HG03354 (cell line): ENCODE measurements around the gene ATP5PD.
"Not testable (repeated sequence)": the region's sequence is repeated elsewhere in the genome, so short reads cannot be mapped to it uniquely, and the experiment has no call there.

ENCODE experiments used
- ATAC-seq: cut with Tn5 transposase; IDR thresholded peaks from one replicate; pipeline ENCODE4 v1.9.1; 2021; ENCODE audit warnings: mild to moderate bottlenecking; ENCODE audit not compliant: unreplicated experiment, poor library complexity, severe bottlenecking

ATP5PD gene

GRCh38 chr17:75031972-75032719 lies 14.6 kb downstream of the ATP5PD start:
- no peak for ATAC-seq

DNA sequence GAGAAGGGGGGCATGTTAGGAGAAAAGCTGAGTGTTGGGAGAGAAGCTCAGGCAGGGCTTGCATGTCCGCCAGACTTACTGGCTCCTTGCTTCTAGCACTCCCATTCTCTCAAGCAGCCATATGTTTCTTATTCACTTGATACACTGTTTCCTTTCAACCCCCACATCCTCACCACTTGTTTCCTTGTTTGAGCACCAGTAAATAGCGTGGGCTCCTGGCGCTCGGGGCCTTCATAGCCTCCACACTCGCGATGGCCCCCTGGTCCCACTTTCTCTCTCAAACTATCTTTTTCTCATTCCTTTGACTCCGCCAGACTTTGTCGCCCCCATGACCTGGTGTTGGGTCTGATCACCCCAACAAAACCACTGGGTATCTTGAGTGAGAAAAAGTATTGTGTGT lies 16.6 kb downstream of the ATP5PD start:
- no peak for ATAC-seq

DNA sequence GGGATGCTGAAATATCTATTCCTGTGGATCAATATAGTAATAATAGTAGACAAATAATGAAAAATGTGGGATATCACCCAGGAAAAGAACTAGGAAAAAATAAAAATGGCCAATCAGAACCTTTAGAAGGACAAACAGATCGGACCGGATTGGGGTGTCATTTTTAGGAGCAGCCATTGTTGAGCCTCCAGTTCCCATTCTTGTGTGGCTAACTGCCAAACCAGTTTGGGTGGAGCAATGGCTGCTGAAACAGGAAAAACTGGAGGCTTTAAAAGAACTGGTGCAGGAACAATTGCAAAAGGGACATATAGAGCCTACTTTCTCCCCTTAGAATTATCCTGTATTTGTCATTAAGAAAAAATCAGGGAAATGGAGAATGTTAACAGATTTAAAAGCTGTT lies 20.1 kb downstream of the ATP5PD start:
- ATAC-seq = not testable (repeated sequence)

GRCh38 chr17:75025398-75025734 lies 21.4 kb downstream of the ATP5PD start:
- ATAC-seq = not testable (repeated sequence)

DNA sequence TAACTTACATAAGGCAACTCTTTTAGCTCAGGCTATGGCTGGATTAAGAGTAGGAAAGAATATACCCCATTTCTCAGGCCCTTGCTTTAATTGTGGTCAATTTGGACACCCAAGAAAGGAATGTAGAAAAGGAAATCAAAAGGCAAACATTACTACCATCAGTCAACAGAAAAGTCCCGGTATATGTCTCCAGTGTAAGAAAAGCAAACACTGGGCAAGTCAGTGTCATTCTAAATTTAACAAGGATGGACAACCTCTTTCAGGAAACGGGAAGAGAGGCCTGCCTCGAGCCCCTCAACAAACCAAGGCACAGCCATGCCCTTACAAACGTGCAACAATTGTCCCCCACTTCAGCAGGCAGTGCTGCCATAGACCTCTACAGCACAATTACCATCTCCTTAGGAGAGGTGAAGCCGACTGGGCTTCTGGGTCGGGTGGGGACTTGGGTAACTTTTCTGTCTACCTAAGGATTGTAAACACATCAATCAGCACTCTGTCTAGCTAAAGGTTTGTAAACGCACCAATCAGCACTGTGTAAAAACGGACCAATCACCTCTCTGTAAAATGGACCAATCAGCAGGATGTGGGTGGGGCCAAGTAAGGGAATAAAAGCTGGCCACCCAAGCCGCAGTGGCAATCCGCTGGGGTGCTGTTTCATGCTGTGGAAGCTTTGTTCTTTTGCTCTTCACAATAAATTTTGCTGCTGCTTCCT lies 21.9 kb downstream of the ATP5PD start:
- ATAC-seq = no peak

DNA sequence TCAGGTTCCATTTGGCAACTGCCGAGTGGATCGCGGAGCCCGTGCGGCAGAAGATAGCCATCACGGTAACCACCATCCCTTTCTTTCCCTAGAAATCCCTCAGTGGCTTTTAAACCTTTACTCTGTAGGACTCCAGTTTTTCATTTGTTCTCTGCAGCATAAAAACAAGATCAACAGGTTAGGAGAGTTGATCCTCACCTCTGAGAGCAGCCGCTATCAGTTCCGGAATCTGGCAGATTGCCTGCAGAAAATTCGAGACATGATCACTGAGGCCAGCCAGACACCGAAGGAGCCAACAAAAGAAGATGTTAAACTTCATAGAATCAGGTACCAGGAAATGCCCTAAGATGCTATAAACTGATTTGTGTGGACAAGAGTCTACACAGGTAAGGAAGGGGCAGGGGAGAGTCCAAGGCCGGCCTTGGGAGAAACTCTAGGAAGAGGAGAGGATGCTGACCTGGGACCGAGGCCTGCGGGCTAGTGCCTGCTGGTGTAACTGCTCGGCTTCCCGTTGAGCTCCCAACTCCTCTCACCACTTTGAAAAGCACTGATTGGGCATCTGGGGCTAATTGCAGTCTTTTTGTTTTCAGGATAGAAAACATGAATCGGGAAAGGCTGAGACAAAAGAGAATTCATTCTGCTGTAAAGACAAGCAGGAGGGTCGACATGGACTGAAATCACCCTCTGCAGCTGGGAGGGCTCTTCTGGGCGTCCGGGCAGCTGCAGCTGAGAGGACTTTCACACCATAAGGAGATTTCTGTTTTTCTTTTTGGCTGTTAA lies 26.2 kb downstream of the ATP5PD start:
- no peak for ATAC-seq

DNA sequence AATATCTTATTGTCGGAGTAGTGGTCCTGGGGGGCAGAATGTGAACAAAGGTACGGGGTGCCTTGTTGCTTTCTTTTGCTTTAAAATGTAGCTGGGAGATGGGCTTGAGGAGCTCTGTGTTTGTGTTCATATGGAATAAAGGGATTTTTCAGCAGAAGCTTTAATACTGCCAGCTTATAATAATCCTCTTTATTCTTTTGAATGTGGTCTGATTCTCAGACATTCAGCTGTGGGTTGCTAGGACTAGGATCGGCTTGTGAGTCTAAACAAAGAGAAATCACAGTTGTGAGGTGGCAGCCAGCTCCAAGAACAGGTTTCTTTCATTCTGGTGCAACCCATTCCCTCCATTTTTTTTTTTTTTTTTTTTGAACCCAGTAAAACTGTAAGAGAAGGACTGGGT lies 27.1 kb downstream of the ATP5PD start:
- no peak for ATAC-seq

GRCh38 chr17:75019146-75019545 lies 27.6 kb downstream of the ATP5PD start:
- ATAC-seq = no peak

DNA sequence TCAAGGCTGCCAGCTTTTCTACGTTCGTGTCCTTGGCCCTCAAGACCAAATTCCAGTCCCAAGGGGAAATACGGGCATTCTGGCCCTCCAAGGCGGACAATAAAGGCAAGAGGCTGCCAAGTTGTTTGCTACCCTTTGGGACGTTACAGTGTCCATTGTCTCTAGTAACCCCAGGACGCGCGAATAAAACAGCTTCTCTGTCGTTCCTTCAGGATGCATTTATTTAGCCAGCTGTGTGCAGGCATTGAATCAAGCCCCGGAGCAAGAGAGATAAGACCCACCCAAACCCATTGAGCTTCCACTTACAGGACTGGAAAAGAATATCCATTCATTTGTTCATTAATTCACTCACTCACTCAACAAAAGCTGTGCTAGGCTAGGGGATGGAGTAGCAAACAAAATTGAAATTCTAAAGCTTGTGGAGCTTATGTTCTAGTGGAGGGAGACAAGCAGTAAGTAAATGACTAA lies 33.6 kb downstream of the ATP5PD start:
- ATAC-seq = no peak

DNA sequence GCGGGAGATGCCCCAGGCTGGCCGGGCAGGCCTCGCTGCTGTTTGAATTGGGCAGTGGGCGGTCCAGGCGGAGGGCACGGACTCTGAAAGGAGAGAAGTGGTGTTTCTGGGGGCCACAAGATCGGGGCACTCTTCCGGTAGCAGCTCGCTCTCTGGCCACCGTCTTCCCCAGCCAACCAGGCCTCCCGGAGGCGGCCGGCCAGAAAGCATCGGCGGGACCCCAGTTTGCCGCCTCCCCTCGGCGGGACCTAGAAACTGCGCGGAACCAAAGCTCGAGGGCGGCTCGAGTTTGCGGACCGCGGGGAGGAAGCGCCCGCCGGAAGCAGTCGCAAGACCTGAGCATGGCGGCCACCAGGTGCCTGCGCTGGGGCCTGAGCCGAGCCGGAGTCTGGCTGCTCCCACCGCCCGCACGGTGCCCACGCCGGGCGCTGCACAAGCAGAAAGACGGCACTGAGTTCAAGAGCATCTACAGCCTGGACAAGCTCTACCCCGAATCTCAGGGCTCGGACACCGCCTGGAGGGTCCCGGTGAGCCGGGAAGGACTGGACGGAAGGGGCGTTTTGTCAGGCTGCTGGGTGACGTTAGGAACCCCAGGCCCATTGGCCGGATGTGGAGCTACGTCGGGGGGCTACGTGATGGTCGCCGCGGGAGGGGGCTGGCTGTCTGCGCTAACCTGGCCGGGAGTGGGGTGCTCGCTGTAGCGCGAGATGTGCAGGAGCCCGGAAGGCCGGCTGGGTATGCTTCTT lies 34.2 kb downstream of the ATP5PD start, which contains the start of gene MRPL58:
MRPL58 (plus strand) TSS at position 325 of the 746 bp plus-strand sequence; CDS start at position 342, 17 bp downstream.
- peak; percentile 92 for ATAC-seq

DNA sequence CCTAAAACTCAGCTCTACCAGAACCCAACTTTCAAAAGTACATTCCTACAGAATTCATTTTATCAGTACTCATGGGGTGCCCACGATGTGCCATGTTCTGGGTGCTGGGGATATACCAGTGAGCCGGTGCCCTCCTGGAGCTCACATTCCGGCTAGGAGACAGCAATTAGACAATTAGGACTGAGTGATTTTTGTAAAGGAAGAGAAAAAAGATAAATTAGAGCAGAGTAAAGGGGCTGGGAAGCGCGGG lies 34.7 kb downstream of the ATP5PD start:
- no peak for ATAC-seq

DNA sequence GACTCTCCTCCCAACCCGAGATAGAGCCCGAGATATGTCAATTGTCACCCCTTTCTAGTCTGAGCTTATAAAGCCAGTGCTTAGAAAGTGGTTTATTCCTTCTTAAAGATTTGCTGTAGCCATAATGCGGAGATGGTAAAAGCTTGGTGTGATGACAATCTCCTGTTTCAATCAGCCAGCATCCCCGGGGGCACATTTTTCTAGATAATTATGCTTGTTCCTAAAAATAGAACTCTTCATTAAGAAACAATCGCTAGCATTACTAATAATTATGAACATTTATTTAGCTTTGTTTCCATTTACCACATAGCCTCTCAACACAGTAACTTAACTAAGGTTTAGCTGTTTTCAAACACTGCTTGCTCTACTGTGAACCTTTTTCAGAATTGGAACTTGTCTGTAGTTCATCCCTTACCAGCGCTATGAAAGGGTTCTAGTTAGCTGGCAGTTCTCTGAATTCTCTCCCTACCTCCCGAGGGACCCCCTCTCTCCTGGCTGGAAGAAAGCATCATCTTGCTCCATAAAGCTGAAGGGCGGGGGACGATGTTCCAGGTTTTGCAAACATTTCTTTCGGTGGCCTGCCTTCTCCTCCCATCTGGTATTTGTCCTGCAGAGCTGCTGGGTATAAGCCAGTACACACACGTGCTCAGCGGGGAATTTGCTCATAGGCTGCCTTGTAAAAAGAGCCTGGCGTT lies 35.2 kb downstream of the ATP5PD start:
- ATAC-seq = no peak

- ATAC-seq = no peak
Observed at GRCh38 chr17:75010683-75011400, 35.9 kb downstream of the ATP5PD start.

DNA sequence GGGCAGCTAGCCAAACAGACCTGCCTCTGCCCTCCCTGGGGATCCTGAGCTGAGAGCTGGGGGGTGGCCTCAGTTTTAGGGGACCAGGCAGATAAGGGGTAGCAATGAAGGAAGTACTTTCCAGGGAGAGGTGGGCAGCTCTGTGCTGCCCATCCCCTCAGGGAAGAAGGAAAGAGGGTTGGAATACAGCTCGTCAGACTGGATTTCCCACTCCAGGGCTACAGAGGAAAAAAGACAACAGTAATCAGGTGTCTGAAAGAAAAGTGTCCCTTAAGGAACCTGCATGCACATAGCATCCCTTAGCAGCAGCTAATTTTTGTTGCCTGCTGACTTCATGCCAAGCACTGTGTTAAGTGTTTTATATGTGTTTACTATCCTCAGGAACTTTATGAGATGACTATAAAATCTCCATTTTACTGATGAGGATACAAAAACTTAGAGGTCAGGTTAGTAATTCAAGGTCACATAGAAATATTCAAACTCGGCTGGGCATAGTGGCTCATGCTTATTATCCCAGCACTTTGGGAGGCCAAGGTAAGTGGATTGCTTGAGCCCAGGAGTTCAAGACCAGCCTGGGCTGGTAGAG lies 37.5 kb downstream of the ATP5PD start:
- ATAC-seq = no peak

- ATAC-seq = no peak
Observed at GRCh38 chr17:75008373-75008772, 38.4 kb downstream of the ATP5PD start.

GRCh38 chr17:75006653-75007052 lies 40.1 kb downstream of the ATP5PD start:
- ATAC-seq = no peak

GRCh38 chr17:75006084-75006483 lies 40.7 kb downstream of the ATP5PD start:
- ATAC-seq = not testable (repeated sequence)

- ATAC-seq = no peak
Observed at GRCh38 chr17:75005291-75005690, 41.5 kb downstream of the ATP5PD start.

DNA sequence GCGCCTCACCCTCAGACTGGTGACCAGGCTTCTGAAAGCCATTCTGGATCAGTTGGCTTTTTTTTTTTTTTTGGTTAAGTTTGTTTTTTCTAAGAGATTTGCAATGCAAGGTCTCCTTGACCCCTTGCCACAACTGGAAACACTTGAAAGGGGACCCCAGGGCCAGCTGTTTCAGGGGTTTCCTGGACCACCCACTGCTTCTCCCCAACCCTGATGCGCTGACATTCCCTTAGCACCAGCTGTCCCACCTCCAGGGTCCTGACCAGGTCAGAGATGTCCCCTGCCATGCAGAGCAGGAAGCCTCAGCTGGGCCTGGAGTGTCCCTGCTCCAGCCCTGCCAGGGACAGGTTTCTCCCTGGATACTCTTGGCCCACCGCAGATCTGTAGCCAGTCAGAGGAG lies 42.4 kb downstream of the ATP5PD start:
- ATAC-seq = no peak
